IMR-90 (cell line): ENCODE results near the gene TFAP2A. TPM values are rescaled to one million over a fixed set of nuclear protein-coding genes. Genes with fewer than 3 reads are reported as not detected.

ENCODE experiments used
- ATAC-seq: fragments of 200-7000 bp; cut with Tn5 transposase; 2 replicates; pipeline ENCODE4 v1.9.1; 2020; ENCODE audit warnings: low read depth, mild to moderate bottlenecking, moderate library complexity
- BruUV-seq: library from RNA; stranded (reverse); fragments of 400-500 nt; replicated peaks from 2 replicates; lab custom pipeline; 2021; lab: Mats Ljungman, UMichigan
- CTCF ChIA-PET: fragments of 300-600 bp; formaldehyde crosslinking; extraction: SDS; loops from one replicate; lab custom pipeline; 2021; ENCODE audit warnings: antibody characterized with exemption; lab: Yijun Ruan, JAX
- POLR2A ChIA-PET: fragments of 300-600 bp; sonication (Branson Sonifier 250); formaldehyde crosslinking; loops from one replicate; lab custom pipeline; 2022; ENCODE audit warnings: antibody characterized with exemption; ENCODE audit not compliant: unreplicated experiment; lab: Charles Lee
- DNase-seq: peaks from one replicate; pipeline ENCODE4 v3.0.0; 2013
- H2AFZ ChIP-seq: replicated peaks from 2 replicates; pipeline ENCODE3; 2013; ENCODE audit warnings: low read length, mild to moderate bottlenecking; ENCODE audit not compliant: poor library complexity
- H2AK5ac ChIP-seq: 2 replicates; pipeline ENCODE4 v1.6.1; 2013; ENCODE audit warnings: low read depth, low read length, inconsistent platforms
- H2AK9ac ChIP-seq: replicated peaks from 2 replicates; pipeline ENCODE3; 2013; ENCODE audit warnings: mild to moderate bottlenecking, low read depth, low read length, moderate library complexity; ENCODE audit not compliant: poor library complexity
- H2BK120ac ChIP-seq: 2 replicates; pipeline ENCODE4 v1.6.1; 2013; ENCODE audit warnings: low read depth, low read length, inconsistent platforms
- H2BK15ac ChIP-seq: 3 replicates; pipeline ENCODE4 v1.6.1; 2013; ENCODE audit warnings: low read depth, low read length, inconsistent platforms
- H2BK20ac ChIP-seq: 2 replicates; pipeline ENCODE4 v1.6.1; 2013; ENCODE audit warnings: low read depth, mild to moderate bottlenecking, inconsistent platforms, low read length, moderate library complexity
- H2BK5ac ChIP-seq: 2 replicates; pipeline ENCODE4 v1.6.1; 2013; ENCODE audit warnings: mild to moderate bottlenecking, low read depth, low read length, inconsistent platforms; ENCODE audit not compliant: poor library complexity, severe bottlenecking
- H3K14ac ChIP-seq: replicated peaks from 2 replicates; pipeline ENCODE4 v1.6.1; 2013; ENCODE audit warnings: low read depth, low read length, inconsistent platforms
- H3K18ac ChIP-seq: 2 replicates; pipeline ENCODE4 v1.6.1; 2013; ENCODE audit warnings: low read depth, low read length, control low read depth
- H3K23ac ChIP-seq: 2 replicates; pipeline ENCODE4 v1.6.1; 2013; ENCODE audit warnings: low read depth, low read length, inconsistent platforms
- H3K27ac ChIP-seq: 2 replicates; pipeline ENCODE4 v1.5.1; 2013; ENCODE audit warnings: mild to moderate bottlenecking, control low read depth, low read length; ENCODE audit not compliant: insufficient read depth
- H3K27me3 ChIP-seq: 2 replicates; pipeline ENCODE4 v1.6.1; 2013; ENCODE audit warnings: low read length; ENCODE audit not compliant: control insufficient read depth, insufficient read depth
- H3K36me3 ChIP-seq: 2 replicates; pipeline ENCODE4 v1.6.1; 2013; ENCODE audit warnings: low read length, mixed read lengths; ENCODE audit not compliant: control insufficient read depth, insufficient read depth
- H3K4ac ChIP-seq: 2 replicates; pipeline ENCODE4 v1.6.1; 2013; ENCODE audit warnings: low read depth, low read length, inconsistent platforms
- H3K4me1 ChIP-seq: 2 replicates; pipeline ENCODE4 v1.6.1; 2013; ENCODE audit warnings: low read length, mixed read lengths; ENCODE audit not compliant: control insufficient read depth, insufficient read depth
- H3K4me2 ChIP-seq: 2 replicates; pipeline ENCODE4 v1.6.1; 2013; ENCODE audit warnings: low read depth, mild to moderate bottlenecking, control low read depth, low read length, moderate library complexity
- H3K4me3 ChIP-seq: 2 replicates; pipeline ENCODE4 v1.5.1; 2013; ENCODE audit warnings: low read depth, mild to moderate bottlenecking, control low read depth, low read length, moderate library complexity; ENCODE audit not compliant: insufficient read depth
- H3K56ac ChIP-seq: 2 replicates; pipeline ENCODE4 v1.6.1; 2013; ENCODE audit warnings: low read length, inconsistent platforms; ENCODE audit not compliant: insufficient read depth; ENCODE audit errors: extremely low read depth
- H3K79me1 ChIP-seq, 2 experiments: 2 replicates each; pipeline ENCODE4 v1.6.1; 2013; ENCODE audit warnings: low read length in 2 of 2, inconsistent platforms in 1 of 2, low read depth in 1 of 2
- H3K9ac ChIP-seq: 2 replicates; pipeline ENCODE4 v1.6.1; 2013; ENCODE audit warnings: low read depth, low read length, control low read depth
- H3K9me1 ChIP-seq: 2 replicates; pipeline ENCODE4 v1.6.1; 2013; ENCODE audit warnings: low read length, inconsistent platforms; ENCODE audit not compliant: insufficient read depth
- H3K9me3 ChIP-seq: 2 replicates; pipeline ENCODE4 v1.6.1; 2013; ENCODE audit warnings: low read length; ENCODE audit not compliant: control insufficient read depth, insufficient read depth
- H4K20me1 ChIP-seq: 2 replicates; pipeline ENCODE4 v1.6.1; 2013; ENCODE audit warnings: low read length, inconsistent platforms; ENCODE audit not compliant: insufficient read depth
- H4K5ac ChIP-seq: 2 replicates; pipeline ENCODE4 v1.6.1; 2013; ENCODE audit warnings: mild to moderate bottlenecking, low read depth, low read length, control low read depth
- H4K8ac ChIP-seq, 2 experiments: 2 replicates each; pipeline ENCODE4 v1.6.1; 2013; ENCODE audit warnings: low read depth in 2 of 2, low read length in 2 of 2, control low read depth in 1 of 2, inconsistent platforms in 1 of 2
- H4K91ac ChIP-seq: 2 replicates; pipeline ENCODE4 v1.6.1; 2013; ENCODE audit warnings: low read depth, low read length, inconsistent platforms; ENCODE audit not compliant: insufficient read depth
- BHLHE40 ChIP-seq: fragments of 150-350 bp; IDR thresholded peaks from 2 replicates; pipeline ENCODE4 v1.6.1; 2016; ENCODE audit warnings: mild to moderate bottlenecking, low read depth, low read length
- CEBPB ChIP-seq: IDR thresholded peaks from 2 replicates; pipeline ENCODE4 v1.6.1; 2012; ENCODE audit warnings: low read depth, low read length, improper control_type of control experiment
- CHD1 ChIP-seq: IDR thresholded peaks from 2 replicates; pipeline ENCODE4 v1.6.1; 2012; ENCODE audit warnings: low read depth, low read length, improper control_type of control experiment
- FOS ChIP-seq: fragments of 150-350 bp; IDR thresholded peaks from 2 replicates; pipeline ENCODE4 v1.6.1; 2016; ENCODE audit warnings: low read depth, low read length
- MAFK ChIP-seq: IDR thresholded peaks from 2 replicates; pipeline ENCODE4 v1.6.1; 2012; ENCODE audit warnings: low read depth, low read length, improper control_type of control experiment
- MAZ ChIP-seq: IDR thresholded peaks from 2 replicates; pipeline ENCODE4 v1.6.1; 2012; ENCODE audit warnings: low read depth, mild to moderate bottlenecking, low read length, improper control_type of control experiment, moderate library complexity, borderline replicate concordance
- MXI1 ChIP-seq: IDR thresholded peaks from 2 replicates; pipeline ENCODE4 v1.6.1; 2012; ENCODE audit warnings: low read depth, mild to moderate bottlenecking, low read length, moderate library complexity, borderline replicate concordance
- NFE2L2 ChIP-seq: fragments of 150-350 bp; IDR thresholded peaks from 2 replicates; pipeline ENCODE4 v1.6.1; 2016; ENCODE audit warnings: low read depth, mild to moderate bottlenecking, low read length
- POLR2A ChIP-seq: IDR thresholded peaks from 2 replicates; pipeline ENCODE4 v1.6.1; 2012; ENCODE audit warnings: mild to moderate bottlenecking, low read depth, low read length
- RAD21 ChIP-seq: IDR thresholded peaks from 2 replicates; pipeline ENCODE4 v1.6.1; 2012; ENCODE audit warnings: low read length, improper control_type of control experiment
- RCOR1 ChIP-seq: IDR thresholded peaks from 2 replicates; pipeline ENCODE4 v1.6.1; 2012; ENCODE audit warnings: mild to moderate bottlenecking, low read length, improper control_type of control experiment; ENCODE audit not compliant: insufficient replicate concordance
- RFX5 ChIP-seq: IDR thresholded peaks from 2 replicates; pipeline ENCODE4 v1.8.0; 2012; ENCODE audit warnings: low read depth, mild to moderate bottlenecking, low read length, moderate library complexity
- USF2 ChIP-seq: fragments of 150-350 bp; IDR thresholded peaks from 2 replicates; pipeline ENCODE4 v1.6.1; 2017; ENCODE audit warnings: mild to moderate bottlenecking, antibody characterized with exemption, low read length, low read depth
- WGBS, 2 experiments: methylation state at CpG; one replicate each; pipeline versions ENCODE4 v1.1.5 to v1.1.7; 2013; ENCODE audit warnings: missing lambda C conversion rate in 2 of 2; ENCODE audit not compliant: insufficient read length in 1 of 2; ENCODE audit errors: extremely low coverage in 2 of 2; 5-methylcytosine and 5-hydroxymethylcytosine counted together
- dilution Hi-C: fragments of 300-500 bp; cut with HindIII; formaldehyde crosslinking; loops from one replicate; pipeline ENCODE4 v1.14.3; 2018; ENCODE audit warnings: low sequenced_read_pairs; ENCODE audit not compliant: unreplicated experiment
- in situ Hi-C: fragments of 300-500 bp; cut with MboI; formaldehyde crosslinking; loops from 3 replicates; pipeline ENCODE4 v1.14.3; 2019; ENCODE audit warnings: low sequenced_read_pairs, inconsistent platforms, mixed read lengths
- intact Hi-C: fragments of 100-400 bp; cut with micrococcal nuclease; formaldehyde crosslinking; loops from 2 replicates; pipeline ENCODE4 v1.10.0; 2022
- polyA plus RNA-seq, 3 experiments: library from polyadenylated mRNA; depleted of rRNA; stranded (reverse); fragments of >200 nt; gene quantifications; 2 replicates each; pipeline ENCODE4 v1.2.3, GENCODE V29; 2012; ENCODE audit warnings: low replicate concordance in 1 of 3
- total RNA-seq: library from RNA; depleted of rRNA; stranded (reverse); fragments of >200 nt; gene quantifications from 2 replicates; pipeline ENCODE4 v1.2.3, GENCODE V29; 2012
- TF ChIP-seq, protein P1 (sequence below): conservative IDR thresholded peaks from 2 replicates; pipeline ENCODE4 v1.5.1; 2012; ENCODE audit warnings: mild to moderate bottlenecking, low read depth, low read length, improper control_type of control experiment
- TF ChIP-seq, protein P2 (sequence below): fragments of 150-350 bp; IDR thresholded peaks from 2 replicates; pipeline ENCODE4 v1.6.1; 2016; ENCODE audit warnings: low read depth, mild to moderate bottlenecking, low read length, moderate library complexity, borderline replicate concordance

Gene TFAP2A
- total and polyA plus RNA-seq, 2 of the 4 experiments (the other 2 are of a cell fraction): 0.72 to 7.1 TPM

DNA sequence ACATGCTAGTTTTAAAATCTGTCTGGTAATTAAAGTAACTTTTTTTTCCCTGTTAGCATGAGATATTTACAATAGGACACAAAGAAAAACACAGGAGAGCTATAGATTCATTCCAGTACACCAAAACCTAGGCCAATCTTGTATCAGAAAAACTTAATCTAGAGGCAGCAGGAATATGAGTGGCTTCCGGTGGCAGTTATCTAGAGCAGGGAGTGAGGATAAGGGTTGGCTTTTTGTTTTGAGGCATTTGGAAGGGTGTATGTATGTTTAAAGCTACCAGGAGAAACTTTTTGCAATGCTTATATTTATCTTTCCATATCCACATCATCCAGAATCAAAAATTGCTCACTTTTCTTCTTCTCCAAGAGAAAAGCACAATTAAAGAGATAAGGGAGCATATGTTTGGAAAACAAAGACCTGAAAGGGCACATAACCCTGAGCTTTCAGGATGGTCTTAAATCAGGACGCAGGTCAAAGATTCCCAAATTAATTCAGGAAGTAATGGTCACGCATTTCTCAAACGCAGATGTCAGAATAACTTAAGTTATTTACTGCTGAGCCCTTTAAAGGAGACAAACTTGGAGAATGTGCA lies 13.1 kb downstream of the TFAP2A start:
- Histone ChIP-seq H4K20me1 (no peaks in the 10 kb centered on the region; the same call in 1 of the 2 replicates), H3K4me2 (no peak overlapping the region), H4K8ac (no peak overlapping the region), H2BK15ac (no peak overlapping the region), H3K23ac (no peak overlapping the region), H2BK120ac (no peak overlapping the region), H2BK20ac (no peak overlapping the region), H4K5ac (no peak overlapping the region), H3K4me1 (peaks cover 2% of the 10 kb centered on the region), H3K27me3 (peaks cover 8% of the 10 kb centered on the region), H3K36me3 (no peaks in the 10 kb centered on the region), H3K9me3 (no peaks in the 10 kb centered on the region), H3K79me1 (peaks cover 0 to 9% of the 10 kb centered on the region in 2 experiments; a peak in 1 of 4 replicates), H3K9ac (no peak overlapping the region), H3K9me1 (0 out of 2 replicates have a peak, but pooled peaks cover 4% of the 10 kb centered on the region), H3K4ac (no peak overlapping the region), H2BK5ac (no peak overlapping the region), H2AK5ac (no peak overlapping the region), H3K14ac (no peak overlapping the region), H2AK9ac (no peak overlapping the region), H2AFZ (no peak overlapping the region), H3K18ac (no peak overlapping the region), H3K27ac (no peak overlapping the region), H3K56ac (no peak overlapping the region), H3K4me3 (no peak overlapping the region), H4K91ac (no peak overlapping the region)
- dilution Hi-C loops (no loop called here), intact Hi-C loops (loop anchor here (5.0 to 10.0 kb wide), 2 partner anchors 84 to 257 kb away; no protein-coding TSS in a partner anchor), in situ Hi-C loops (loop anchor here (25.0 kb wide), 2 partner anchors 864 to 1964 kb away; partner anchors contain the start of gene SLC35B3)
- ATAC-seq (no peak), DNase-seq (no peak)
- TF ChIP-seq FOS (no peak), RCOR1 (no peak), MAZ (no peak), CHD1 (no peak), RAD21 (no peak), NFE2L2 (no peak), RFX5 (no peak), USF2 (no peak), POLR2A (no peak), MXI1 (no peak), MAFK (no peak), BHLHE40 (no peak), CEBPB (no peak)
- TF ChIP-seq, protein P1, sequence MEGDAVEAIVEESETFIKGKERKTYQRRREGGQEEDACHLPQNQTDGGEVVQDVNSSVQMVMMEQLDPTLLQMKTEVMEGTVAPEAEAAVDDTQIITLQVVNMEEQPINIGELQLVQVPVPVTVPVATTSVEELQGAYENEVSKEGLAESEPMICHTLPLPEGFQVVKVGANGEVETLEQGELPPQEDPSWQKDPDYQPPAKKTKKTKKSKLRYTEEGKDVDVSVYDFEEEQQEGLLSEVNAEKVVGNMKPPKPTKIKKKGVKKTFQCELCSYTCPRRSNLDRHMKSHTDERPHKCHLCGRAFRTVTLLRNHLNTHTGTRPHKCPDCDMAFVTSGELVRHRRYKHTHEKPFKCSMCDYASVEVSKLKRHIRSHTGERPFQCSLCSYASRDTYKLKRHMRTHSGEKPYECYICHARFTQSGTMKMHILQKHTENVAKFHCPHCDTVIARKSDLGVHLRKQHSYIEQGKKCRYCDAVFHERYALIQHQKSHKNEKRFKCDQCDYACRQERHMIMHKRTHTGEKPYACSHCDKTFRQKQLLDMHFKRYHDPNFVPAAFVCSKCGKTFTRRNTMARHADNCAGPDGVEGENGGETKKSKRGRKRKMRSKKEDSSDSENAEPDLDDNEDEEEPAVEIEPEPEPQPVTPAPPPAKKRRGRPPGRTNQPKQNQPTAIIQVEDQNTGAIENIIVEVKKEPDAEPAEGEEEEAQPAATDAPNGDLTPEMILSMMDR: no peak
- TF ChIP-seq, protein P2, sequence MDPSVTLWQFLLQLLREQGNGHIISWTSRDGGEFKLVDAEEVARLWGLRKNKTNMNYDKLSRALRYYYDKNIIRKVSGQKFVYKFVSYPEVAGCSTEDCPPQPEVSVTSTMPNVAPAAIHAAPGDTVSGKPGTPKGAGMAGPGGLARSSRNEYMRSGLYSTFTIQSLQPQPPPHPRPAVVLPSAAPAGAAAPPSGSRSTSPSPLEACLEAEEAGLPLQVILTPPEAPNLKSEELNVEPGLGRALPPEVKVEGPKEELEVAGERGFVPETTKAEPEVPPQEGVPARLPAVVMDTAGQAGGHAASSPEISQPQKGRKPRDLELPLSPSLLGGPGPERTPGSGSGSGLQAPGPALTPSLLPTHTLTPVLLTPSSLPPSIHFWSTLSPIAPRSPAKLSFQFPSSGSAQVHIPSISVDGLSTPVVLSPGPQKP: no peak
- ChIA-PET POLR2A (no interaction called here), CTCF (no interaction called here)
- WGBS, 2 experiments: 50% methylated on average over 1 of the region's 4 CpGs; no CpG with 5 or more reads in 1 of the 2 experiments
- no TSS peak for BruUV-seq
